Endodermal cell (in vitro differentiated cells): Measurements from ENCODE around the gene U2AF2. TPM values are rescaled to one million over a fixed set of nuclear protein-coding genes. Genes with fewer than 3 reads are reported as not detected.
A peak's percentile ranks its signal among the peaks of the same experiment; 100 is the strongest.

ENCODE experiments used
- DNase-seq: peaks from one replicate; pipeline ENCODE4 v3.0.0-alpha.2; 2017
- H3K27ac ChIP-seq: 2 replicates; pipeline ENCODE4 v1.5.1; 2013; ENCODE audit warnings: mild to moderate bottlenecking, low read depth, low read length, moderate library complexity
- H3K27me3 ChIP-seq: 2 replicates; pipeline ENCODE4 v1.6.1; 2013; ENCODE audit warnings: mild to moderate bottlenecking, low read length, moderate library complexity; ENCODE audit not compliant: insufficient read depth, control insufficient read depth, poor library complexity, severe bottlenecking
- H3K36me3 ChIP-seq: 2 replicates; pipeline ENCODE4 v1.7.0; 2013; ENCODE audit warnings: mild to moderate bottlenecking, low read length, moderate library complexity; ENCODE audit not compliant: control insufficient read depth, insufficient read depth
- H3K4me1 ChIP-seq: one replicate; pipeline ENCODE4 v1.7.0; 2013; ENCODE audit warnings: low read length; ENCODE audit not compliant: control insufficient read depth, insufficient read depth
- H3K4me3 ChIP-seq: 2 replicates; pipeline ENCODE4 v1.5.1; 2013; ENCODE audit warnings: mild to moderate bottlenecking, low read length, moderate library complexity
- H3K9ac ChIP-seq: 2 replicates; pipeline ENCODE4 v1.6.1; 2013; ENCODE audit warnings: mild to moderate bottlenecking, low read length, moderate library complexity; ENCODE audit not compliant: poor library complexity, severe bottlenecking; ENCODE audit errors: extremely low read depth
- H3K9me3 ChIP-seq: 2 replicates; pipeline ENCODE4 v1.6.1; 2013; ENCODE audit warnings: mild to moderate bottlenecking, low read length, moderate library complexity; ENCODE audit not compliant: control insufficient read depth
- H3K27ac Mint-ChIP-seq: 2 replicates; pipeline ENCODE4 v1.8.0; 2020; ENCODE audit warnings: mixed read lengths
- H3K27me3 Mint-ChIP-seq: 2 replicates; pipeline ENCODE4 v1.8.0; 2021; ENCODE audit warnings: mild to moderate bottlenecking, mixed read lengths; ENCODE audit not compliant: insufficient read depth
- H3K36me3 Mint-ChIP-seq: 2 replicates; pipeline ENCODE4 v1.8.0; 2020; ENCODE audit warnings: low read depth, mixed read lengths
- H3K4me1 Mint-ChIP-seq: 2 replicates; pipeline ENCODE4 v1.8.0; 2020; ENCODE audit warnings: mixed read lengths
- H3K4me3 Mint-ChIP-seq: 2 replicates; pipeline ENCODE4 v1.8.0; 2020; ENCODE audit warnings: mild to moderate bottlenecking, moderate library complexity, mixed read lengths
- H3K9me3 Mint-ChIP-seq: 2 replicates; pipeline ENCODE4 v1.8.0; 2020; ENCODE audit warnings: mild to moderate bottlenecking, mixed read lengths
- CTCF ChIP-seq: fragments of 200-600 bp; sonication (generic); conservative IDR thresholded peaks from 2 replicates; pipeline ENCODE4 v1.5.0; 2021; ENCODE audit warnings: antibody characterized with exemption, mild to moderate bottlenecking
- WGBS, 2 experiments: methylation state at CpG; one replicate each; pipeline versions ENCODE4 v1.1.5 to v1.1.7; 2013; ENCODE audit warnings: missing lambda C conversion rate in 2 of 2, mixed read lengths in 1 of 2; ENCODE audit not compliant: insufficient coverage in 1 of 2, insufficient read length in 1 of 2; 5-methylcytosine and 5-hydroxymethylcytosine counted together
- total RNA-seq, 2 donors: library from RNA; stranded (reverse); fragmentation: NEBNext Ultra II Directional in 1 of 2; extraction: Animal tissue kit (Norgen Biotek cat#: 25700) in 1 of 2; gene quantifications; 2 replicates in 1 of 2; 3 replicates in 1 of 2; pipeline ENCODE4 v1.2.1, GENCODE V29; 2021

The U2AF2 gene
- total RNA-seq, 2 donors from 2014 or later, result 264 to 293 TPM

- WGBS, 2 experiments, result 1 to 2% methylated on average over 23 to 40 of the region's 44 CpGs
- peak; percentile 88 for TF ChIP-seq CTCF
- DNase-seq, result peak; percentile 92
- H3K4me3 Mint-ChIP-seq, result peak within 1 kb of the TSS; percentile 91
- Histone ChIP-seq H3K4me3 (peak within 1 kb of the TSS; percentile 92), H3K9me3 (no peaks in the 10 kb centered on the region), H3K4me1 (peaks cover 4% of the 10 kb centered on the region), H3K27ac (peak within 1 kb of the TSS; percentile 96), H3K36me3 (peaks cover 21% of the 10 kb centered on the region), H3K27me3 (no peaks in the 10 kb centered on the region), H3K9ac (peak within 1 kb of the TSS; percentile 66)
- H3K27ac Mint-ChIP-seq, result peak within 1 kb of the TSS; percentile 96
- H3K27me3 Mint-ChIP-seq, result no peaks in the 10 kb centered on the region
- peaks cover 35% of the 10 kb centered on the region for H3K36me3 Mint-ChIP-seq
- H3K4me1 Mint-ChIP-seq, result peaks cover 14% of the 10 kb centered on the region
- no peaks in the 10 kb centered on the region for H3K9me3 Mint-ChIP-seq
Measured at GRCh38 chr19:55605637-55606470, 49.0 kb upstream of the U2AF2 start, which contains the start of gene ZNF865. Gene ZNF865 (plus strand): TSS chr19:55605647. CDS start chr19:55613619, 7,972 bp downstream.

DNA sequence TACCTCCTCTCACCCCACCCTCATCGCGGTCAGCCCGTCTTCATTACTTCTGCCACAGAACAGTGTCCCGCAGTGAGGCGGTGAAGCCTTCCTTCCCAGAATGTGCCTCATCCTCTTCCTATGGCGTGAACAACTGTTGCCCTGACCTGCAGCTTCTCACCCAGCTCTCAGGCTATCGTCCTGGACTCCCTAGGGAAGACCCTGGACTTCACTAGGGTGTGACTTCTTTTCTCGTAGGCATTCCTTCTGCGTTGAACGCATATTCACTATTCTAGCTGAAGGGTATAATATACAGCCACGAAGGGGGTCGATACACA lies 48.4 kb upstream of the U2AF2 start:
- H3K4me1 ChIP-seq, result peaks cover 4% of the 10 kb centered on the region
- no peak for TF ChIP-seq CTCF
- H3K36me3 Mint-ChIP-seq, result peaks cover 38% of the 10 kb centered on the region
- no peaks in the 10 kb centered on the region for H3K27me3 ChIP-seq
- H3K36me3 ChIP-seq, result peaks cover 21% of the 10 kb centered on the region
- H3K27me3 Mint-ChIP-seq, result no peaks in the 10 kb centered on the region
- no peak for DNase-seq
- no peaks in the 10 kb centered on the region for H3K9me3 Mint-ChIP-seq
- H3K4me3 ChIP-seq, result peak overlapping the region; percentile 92
- 34 to 53% methylated on average over 7 to 12 of the region's 12 CpGs for WGBS, 2 experiments
- H3K4me1 Mint-ChIP-seq, result peaks cover 14% of the 10 kb centered on the region
- peak overlapping the region; percentile 31 for H3K9ac ChIP-seq
- H3K4me3 Mint-ChIP-seq, result peak overlapping the region; percentile 91
- no peaks in the 10 kb centered on the region for H3K9me3 ChIP-seq
- H3K27ac Mint-ChIP-seq, result peak overlapping the region; percentile 95
- no peak overlapping the region for H3K27ac ChIP-seq

- no peak for DNase-seq
- Mint-ChIP-seq H3K27ac (peak overlapping the region; percentile 95), H3K36me3 (peaks cover 38% of the 10 kb centered on the region), H3K4me1 (peaks cover 14% of the 10 kb centered on the region), H3K4me3 (peak overlapping the region; percentile 91), H3K9me3 (no peaks in the 10 kb centered on the region), H3K27me3 (no peaks in the 10 kb centered on the region)
- 92 to 93% methylated on average over 7 to 9 of the region's 9 CpGs for WGBS, 2 experiments
- Histone ChIP-seq H3K27me3 (no peaks in the 10 kb centered on the region), H3K4me1 (peaks cover 4% of the 10 kb centered on the region), H3K4me3 (peak overlapping the region; percentile 92), H3K9me3 (no peaks in the 10 kb centered on the region), H3K9ac (peak overlapping the region; percentile 31), H3K27ac (no peak overlapping the region), H3K36me3 (peaks cover 21% of the 10 kb centered on the region)
- TF ChIP-seq CTCF, result no peak
Measured at GRCh38 chr19:55606817-55607216, 48.0 kb upstream of the U2AF2 start.
